GM12892 (cell line): ENCODE measurements around the gene MACROD1.

ENCODE experiments used
- POLR2A ChIP-seq: IDR thresholded peaks from 2 replicates; pipeline ENCODE4 v1.6.1; 2011; ENCODE audit warnings: low read depth, low read length, control low read depth
- POLR2AphosphoS5 ChIP-seq: IDR thresholded peaks from 2 replicates; pipeline ENCODE4 v1.6.1; 2011; ENCODE audit warnings: low read depth, low read length, control low read depth

DNA sequence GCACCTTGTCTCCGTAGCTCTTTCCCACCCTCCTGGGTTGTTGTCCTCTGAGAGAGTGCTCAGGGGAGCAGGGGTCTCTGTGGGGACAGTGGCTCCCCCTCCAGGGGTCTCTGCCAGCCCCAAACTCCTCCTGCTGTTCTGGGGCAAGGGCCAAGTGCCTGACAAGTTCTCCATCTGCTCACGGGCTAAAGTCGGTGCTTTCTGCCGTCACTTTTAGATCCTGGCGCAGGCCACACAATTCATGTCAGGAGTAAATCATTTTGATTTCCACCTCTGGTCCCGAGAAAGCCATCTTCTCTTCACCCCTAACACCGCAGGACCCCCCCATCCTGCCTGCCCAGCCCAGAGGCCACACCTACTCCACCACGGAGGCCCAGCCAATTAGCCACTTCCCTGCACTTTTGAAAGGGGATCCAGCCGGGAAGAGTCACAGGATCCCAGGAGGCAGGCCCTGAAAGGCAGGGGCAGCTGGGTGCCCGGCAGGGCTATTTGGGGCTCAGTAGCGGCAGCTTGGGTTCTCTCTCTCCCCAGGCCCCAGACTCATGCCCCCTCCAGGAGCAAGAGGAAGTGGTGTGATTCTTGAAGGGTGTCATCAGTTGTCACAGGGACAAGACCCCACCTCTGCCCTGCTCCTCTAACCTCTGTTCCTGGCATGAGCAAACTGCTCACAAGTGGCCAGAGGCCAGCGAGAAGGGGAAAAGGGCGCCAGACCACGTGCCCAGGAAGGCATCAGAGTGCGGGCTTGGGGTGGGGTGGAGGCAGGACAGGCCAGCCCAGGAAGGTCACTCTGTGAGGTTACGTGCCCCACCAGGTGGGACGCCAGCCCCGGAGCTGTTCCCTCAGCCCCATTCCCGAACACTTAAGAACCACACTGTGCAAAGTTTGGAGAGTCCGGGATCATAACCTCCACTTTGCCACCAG lies 1.3 kb downstream of the MACROD1 start:
- TF ChIP-seq POLR2A: no peak
- no peak for TF ChIP-seq POLR2AphosphoS5
